ENCODE results near the gene SASH1.
"Not testable (repeated sequence)": the region's sequence is repeated elsewhere in the genome, so short reads cannot be mapped to it uniquely, and the experiment has no call there.

SASH1 gene

GRCh38 chr6:148364056-148364824 lies 21.6 kb downstream of the SASH1 start:
- in situ Hi-C loops (cut with MboI; ENCODE audit: low sequenced_read_pairs) = no loop called here

DNA sequence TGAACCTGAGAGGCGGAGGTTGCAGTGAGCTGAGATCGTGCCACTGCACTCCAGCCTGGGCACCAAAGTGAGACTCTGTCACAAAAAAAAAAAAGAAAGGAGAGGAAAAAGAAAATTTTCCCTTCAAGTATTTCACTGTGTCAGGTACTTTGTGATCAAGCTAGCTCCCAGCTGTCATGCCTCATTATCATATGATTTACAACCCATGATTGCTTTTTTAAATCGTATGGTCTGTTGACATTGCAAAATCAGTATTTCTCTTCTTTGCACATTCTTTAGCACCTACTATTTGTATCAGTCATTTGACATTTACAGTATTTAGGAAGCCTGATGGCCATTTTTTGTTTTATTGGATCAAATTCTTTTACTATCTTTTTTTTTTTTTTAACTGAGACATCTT lies 22.4 kb downstream of the SASH1 start:
- in situ Hi-C loops (cut with MboI; ENCODE audit: low sequenced_read_pairs) = no loop called here

- in situ Hi-C loops (cut with MboI; ENCODE audit: low sequenced_read_pairs) = no loop called here
These were observed 24.9 kb downstream of the SASH1 start for GRCh38 chr6:148367411-148368024.

DNA sequence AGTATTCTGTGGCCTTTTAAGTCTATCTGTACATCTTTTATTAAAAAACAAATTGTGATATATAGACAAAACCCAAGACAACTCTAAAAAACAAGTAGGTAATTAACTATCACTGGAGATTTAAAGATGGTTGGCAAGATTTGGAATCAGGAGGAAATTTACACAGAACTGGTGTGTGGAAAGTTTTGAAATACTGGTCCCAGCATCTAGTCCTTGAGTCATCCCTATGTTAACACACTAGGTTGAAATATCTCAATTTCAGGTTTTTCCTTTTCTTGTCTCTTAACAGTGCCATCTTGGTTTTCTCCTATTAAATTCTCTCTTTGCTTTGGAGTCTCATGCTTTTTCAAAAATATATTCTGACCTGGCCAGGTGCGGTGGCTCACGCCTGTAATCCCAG lies 27.5 kb downstream of the SASH1 start:
- in situ Hi-C loops (cut with MboI; ENCODE audit: low sequenced_read_pairs) = no loop called here

DNA sequence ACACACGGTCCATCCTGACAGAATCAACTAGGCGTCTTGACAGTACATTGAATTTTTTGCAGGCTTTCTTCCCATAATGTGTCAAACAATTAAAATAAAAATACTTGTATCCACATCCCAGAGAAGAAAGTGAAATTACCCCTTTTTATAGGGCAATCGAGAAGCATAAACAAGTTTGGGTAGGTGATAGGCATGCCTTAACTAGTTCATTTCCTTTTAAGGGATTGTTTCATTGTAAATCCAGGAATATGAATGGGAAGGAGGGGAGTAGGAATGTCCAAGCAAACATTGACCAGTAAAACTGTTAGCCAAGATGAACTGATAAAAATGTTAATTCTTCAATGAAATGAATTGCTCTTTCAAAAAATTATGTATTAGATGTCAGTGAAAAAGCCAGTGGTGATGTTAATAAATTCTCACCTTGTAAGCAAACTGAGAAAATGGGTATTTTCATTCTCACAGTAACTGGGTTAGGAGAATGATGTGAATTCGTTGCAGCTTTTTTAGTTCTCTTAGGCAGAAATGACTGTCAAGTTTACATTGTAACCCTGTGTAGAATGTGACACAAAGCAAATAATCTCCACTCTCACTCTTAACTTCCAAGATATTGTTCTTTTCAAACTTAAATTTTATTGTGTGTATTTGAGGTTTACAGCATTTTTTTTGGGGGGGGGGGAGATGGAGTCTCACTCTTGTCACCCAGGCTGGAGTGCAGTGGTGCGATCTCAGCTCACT lies 31.6 kb downstream of the SASH1 start:
- in situ Hi-C loops (cut with MboI; ENCODE audit: low sequenced_read_pairs) = no loop called here

DNA sequence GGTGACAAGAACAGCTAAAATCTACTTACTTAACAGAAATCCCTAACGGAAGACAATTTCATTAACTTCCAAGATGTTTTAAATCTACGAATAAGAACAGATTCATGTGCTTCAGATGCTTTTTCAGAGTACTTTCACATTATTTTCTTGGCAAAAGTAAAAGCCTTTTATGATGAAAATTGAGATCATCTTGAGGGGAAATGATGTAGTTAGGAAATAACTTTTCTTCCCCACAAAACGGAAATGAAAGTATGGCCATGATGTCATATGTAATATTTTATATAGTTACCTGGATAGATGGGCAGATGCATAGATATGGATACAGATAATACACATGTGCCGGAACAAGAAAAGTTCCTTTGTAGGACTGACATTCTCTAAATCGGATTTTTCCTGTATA lies 32.8 kb downstream of the SASH1 start:
- in situ Hi-C loops (cut with MboI; ENCODE audit: low sequenced_read_pairs) = no loop called here

DNA sequence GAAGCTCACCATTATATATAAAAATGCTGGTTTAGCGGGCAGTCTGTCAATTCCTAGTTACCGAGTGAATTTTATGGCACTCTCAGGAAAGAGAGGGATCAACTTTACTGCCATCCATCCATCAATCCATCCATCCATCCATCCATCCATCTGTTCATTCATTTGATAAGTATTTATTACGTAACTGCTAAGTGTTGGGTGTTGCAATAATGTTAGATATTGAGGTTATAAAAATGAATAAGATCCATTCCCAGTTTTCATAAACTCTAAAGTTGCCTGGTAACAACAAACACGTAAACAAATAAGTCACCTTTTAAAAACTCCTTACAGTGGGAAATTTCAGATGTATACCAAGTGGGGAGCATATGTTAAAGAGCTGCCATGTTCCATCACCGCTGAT lies 36.8 kb downstream of the SASH1 start:
- in situ Hi-C loops (cut with MboI; ENCODE audit: low sequenced_read_pairs) = no loop called here

GRCh38 chr6:148379966-148380713 lies 37.5 kb downstream of the SASH1 start:
- in situ Hi-C loops (cut with MboI; ENCODE audit: low sequenced_read_pairs) = no loop called here

DNA sequence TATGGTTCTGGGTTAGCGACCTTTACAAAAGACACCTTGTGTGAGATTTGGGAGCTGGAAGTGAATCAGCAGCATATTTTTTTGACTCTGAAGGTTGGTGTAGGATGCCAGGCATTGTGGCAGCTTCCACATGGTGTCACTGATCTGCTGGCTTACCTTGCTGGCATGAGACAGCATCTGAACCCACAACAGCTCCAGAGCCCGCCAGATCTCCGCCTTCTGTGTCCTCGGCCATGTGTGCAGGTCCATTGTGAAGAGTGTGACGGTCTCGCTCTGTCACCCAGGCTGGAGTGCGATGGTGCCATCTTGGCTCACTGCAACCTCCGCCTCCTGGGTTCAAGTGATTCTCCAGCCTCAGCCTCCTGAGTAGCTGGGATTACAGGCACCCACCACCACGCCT lies 39.4 kb downstream of the SASH1 start:
- in situ Hi-C loops (cut with MboI; ENCODE audit: low sequenced_read_pairs) = not testable (repeated sequence)

DNA sequence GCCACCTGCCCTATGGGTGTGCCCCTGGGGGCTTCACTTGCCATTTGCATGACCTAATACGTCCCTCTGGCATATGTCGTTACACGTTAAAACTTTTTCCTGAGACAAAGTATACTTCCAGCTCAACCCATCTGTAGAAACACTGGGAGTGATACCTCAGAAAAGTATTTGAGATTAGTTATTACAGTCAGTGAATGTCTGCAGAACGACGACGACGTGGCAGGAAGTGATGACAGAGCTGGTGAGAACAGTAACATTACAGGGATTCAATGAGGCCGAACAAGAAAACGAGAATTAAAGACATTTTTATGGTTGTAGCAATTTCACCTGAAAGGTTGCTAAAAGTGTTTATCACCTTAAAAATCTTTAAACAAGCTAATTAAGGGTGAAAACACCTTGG lies 40.2 kb downstream of the SASH1 start:
- in situ Hi-C loops (cut with MboI; ENCODE audit: low sequenced_read_pairs) = no loop called here

- in situ Hi-C loops (cut with MboI; ENCODE audit: low sequenced_read_pairs) = no loop called here
These were observed 41.2 kb downstream of the SASH1 start for GRCh38 chr6:148383658-148384368.

DNA sequence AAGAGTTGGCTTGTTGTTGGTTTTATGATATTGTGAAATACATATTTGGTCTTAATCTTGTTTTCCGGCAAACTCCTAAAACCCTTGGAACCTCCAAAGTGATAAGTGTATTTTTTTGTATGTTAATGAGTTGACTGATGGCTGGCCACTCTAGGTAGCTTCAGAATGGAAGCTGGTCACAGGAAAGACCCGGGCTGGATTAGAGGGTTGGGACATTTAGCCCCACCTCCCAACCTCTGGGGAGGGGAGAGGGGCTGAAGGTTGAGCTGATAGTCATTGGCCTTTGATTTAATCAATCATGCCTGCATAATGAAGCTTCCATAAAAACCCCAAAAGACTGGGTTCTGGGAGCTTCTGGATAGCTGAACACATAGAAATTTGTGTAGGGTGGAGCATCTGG lies 42.7 kb downstream of the SASH1 start:
- in situ Hi-C loops (cut with MboI; ENCODE audit: low sequenced_read_pairs) = no loop called here

DNA sequence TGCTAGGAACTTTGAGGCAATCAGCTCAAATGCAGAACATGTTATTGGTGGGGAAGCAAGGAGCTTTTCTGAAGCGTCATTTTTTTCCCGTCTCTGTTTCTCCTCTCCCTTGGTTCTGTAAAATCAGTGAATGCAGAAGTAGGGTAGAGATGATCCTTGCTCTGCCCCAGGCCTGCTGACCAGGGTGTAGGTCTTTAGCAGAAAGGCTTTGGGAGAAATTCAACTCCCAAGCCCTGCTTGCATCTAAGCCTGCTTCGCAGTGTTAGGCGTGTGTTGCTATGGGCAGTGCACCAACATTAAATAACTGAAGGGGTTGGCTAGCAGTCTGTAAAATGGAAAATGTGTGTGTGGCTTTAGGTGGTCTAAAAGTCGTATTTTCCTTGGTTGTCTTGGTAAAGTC lies 45.9 kb downstream of the SASH1 start:
- in situ Hi-C loops (cut with MboI; ENCODE audit: low sequenced_read_pairs) = no loop called here

- in situ Hi-C loops (cut with MboI; ENCODE audit: low sequenced_read_pairs) = no loop called here
These were observed 46.4 kb downstream of the SASH1 start for GRCh38 chr6:148389086-148389485.

- in situ Hi-C loops (cut with MboI; ENCODE audit: low sequenced_read_pairs) = no loop called here
These were observed 47.3 kb downstream of the SASH1 start for GRCh38 chr6:148389917-148390316.

GRCh38 chr6:148392127-148392526 lies 49.5 kb downstream of the SASH1 start:
- in situ Hi-C loops (cut with MboI; ENCODE audit: low sequenced_read_pairs) = not testable (repeated sequence)

- in situ Hi-C loops (cut with MboI; ENCODE audit: low sequenced_read_pairs) = no loop called here
These were observed 50.0 kb downstream of the SASH1 start for GRCh38 chr6:148392671-148393070.

GRCh38 chr6:148395583-148396101 lies 53.0 kb downstream of the SASH1 start:
- in situ Hi-C loops (cut with MboI; ENCODE audit: low sequenced_read_pairs) = no loop called here

- in situ Hi-C loops (cut with MboI; ENCODE audit: low sequenced_read_pairs) = no loop called here
These were observed 53.8 kb downstream of the SASH1 start for GRCh38 chr6:148396411-148396810.

- in situ Hi-C loops (cut with MboI; ENCODE audit: low sequenced_read_pairs) = no loop called here
These were observed 54.3 kb downstream of the SASH1 start for GRCh38 chr6:148396926-148397325.
